SU-DHL-6 (cell line): Measurements from ENCODE around the gene PRKCE.
A peak's percentile ranks its signal among the peaks of the same experiment; 100 is the strongest.

Experiments used
- H2AFZ ChIP-seq: fragments of 200-600 bp; sonication (generic); 2 replicates; pipeline ENCODE4 v1.6.1; 2014; ENCODE audit warnings: low read depth, mild to moderate bottlenecking, moderate library complexity, mixed read lengths, antibody characterized with exemption, low read length; ENCODE audit not compliant: severe bottlenecking
- H3F3A ChIP-seq: fragments of 200-600 bp; shearing (Covaris generic); 2 replicates; pipeline ENCODE4 v1.6.0; 2016; ENCODE audit warnings: antibody characterized with exemption, mild to moderate bottlenecking; ENCODE audit not compliant: insufficient read depth
- H3K27ac ChIP-seq: fragments of 200-600 bp; sonication (generic); 2 replicates; pipeline ENCODE4 v1.5.1; 2016; ENCODE audit warnings: low read depth, mild to moderate bottlenecking, low read length, moderate library complexity, mixed read lengths
- H3K27me3 ChIP-seq: fragments of 200-600 bp; sonication (generic), shearing (Covaris generic); 2 replicates; pipeline ENCODE4 v1.6.0; 2014; ENCODE audit warnings: mild to moderate bottlenecking, low read length
- H3K36me3 ChIP-seq: fragments of 200-600 bp; sonication (generic); 2 replicates; pipeline ENCODE4 v1.6.1; 2014; ENCODE audit warnings: mild to moderate bottlenecking, low read length, mixed read lengths
- H3K4me2 ChIP-seq: fragments of 300-600, 200-600 bp; shearing (Covaris generic), sonication (generic); 2 replicates; pipeline ENCODE4 v1.6.0; 2014; ENCODE audit warnings: low read length, low read depth, mild to moderate bottlenecking; ENCODE audit not compliant: poor library complexity, severe bottlenecking
- H3K4me3 ChIP-seq: fragments of 200-600 bp; sonication (generic); 2 replicates; pipeline ENCODE4 v1.5.1; 2014; ENCODE audit warnings: antibody characterized with exemption, low read length, mild to moderate bottlenecking, mixed read lengths; ENCODE audit not compliant: insufficient read depth, poor library complexity, severe bottlenecking
- H3K79me2 ChIP-seq: fragments of 200-600 bp; sonication (generic); 2 replicates; pipeline ENCODE4 v1.6.1; 2014; ENCODE audit warnings: mild to moderate bottlenecking, low read length, moderate library complexity; ENCODE audit not compliant: insufficient read depth
- H3K9ac ChIP-seq: fragments of 200-600 bp; sonication (generic); 2 replicates; pipeline ENCODE4 v1.7.0; 2014; ENCODE audit warnings: mild to moderate bottlenecking, low read length
- H3K9me2 ChIP-seq: fragments of 200-600 bp; sonication (generic); replicated peaks from 2 replicates; pipeline ENCODE4 v1.6.1; 2014; ENCODE audit warnings: low read length; ENCODE audit not compliant: insufficient read depth
- H3K9me3 ChIP-seq: fragments of 200-600 bp; sonication (generic); 2 replicates; pipeline ENCODE4 v1.6.1; 2014; ENCODE audit warnings: low read length, mixed read lengths; ENCODE audit not compliant: insufficient read depth
- H4K20me1 ChIP-seq: fragments of 200-600 bp; sonication (generic); 2 replicates; pipeline ENCODE4 v1.6.1; 2014; ENCODE audit warnings: low read depth, mild to moderate bottlenecking, antibody characterized with exemption, low read length, moderate library complexity, mixed read lengths
- EZH2phosphoT487 ChIP-seq: fragments of 200-600 bp; sonication (generic), shearing (Covaris generic); conservative IDR thresholded peaks from 2 replicates; pipeline ENCODE4 v1.6.1; 2018; ENCODE audit warnings: mild to moderate bottlenecking, antibody characterized with exemption, low read length, moderate library complexity, mixed read lengths
- TF ChIP-seq, protein P1 (sequence below): fragments of 200-600 bp; sonication (generic); IDR thresholded peaks from one replicate; pipeline ENCODE4 v1.5.1; 2017; ENCODE audit warnings: antibody characterized with exemption, mild to moderate bottlenecking, low read length, moderate library complexity; ENCODE audit not compliant: insufficient read depth, poor library complexity, severe bottlenecking

Gene PRKCE

DNA sequence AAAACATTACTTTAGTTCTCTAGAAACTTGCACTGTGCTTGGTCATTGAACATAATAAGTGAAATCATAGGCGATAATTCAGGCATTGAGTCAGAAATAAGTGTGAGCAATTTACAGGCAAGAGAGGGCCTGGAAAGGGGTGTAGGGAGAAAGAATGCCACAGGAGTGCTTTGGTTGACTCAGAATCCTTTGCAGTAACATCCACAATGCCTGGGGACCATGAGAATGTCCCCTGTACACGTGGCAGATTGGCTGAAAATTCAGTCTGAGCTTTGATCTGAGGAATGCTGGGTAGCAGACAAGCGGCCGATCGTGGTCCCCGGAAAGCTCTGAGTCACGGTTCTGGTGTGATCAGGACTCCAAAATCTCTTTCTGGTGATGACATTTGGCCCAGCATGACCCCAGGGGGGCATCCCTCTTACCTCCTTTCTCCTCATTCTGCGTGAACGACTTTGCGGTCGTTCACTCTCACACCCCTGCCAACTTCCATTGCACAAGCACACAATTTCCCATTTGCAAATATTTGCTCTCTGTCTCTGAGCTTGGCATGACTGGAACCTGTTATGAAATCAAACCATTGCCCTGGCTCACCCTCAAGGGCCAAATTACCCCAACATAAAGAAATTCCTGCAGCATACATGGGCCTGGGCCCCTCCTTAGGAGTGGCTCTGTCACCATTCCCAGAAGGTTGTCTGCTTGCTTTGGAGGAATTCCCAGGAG is 340.7 kb downstream of the PRKCE start:
- Histone ChIP-seq H3K9ac (no peak overlapping the region), H3K4me3 (no peak overlapping the region), H3K4me2 (no peak overlapping the region), H3F3A (no peaks in the 10 kb centered on the region), H3K27me3 (no peaks in the 10 kb centered on the region), H3K9me2 (no peaks in the 10 kb centered on the region), H3K27ac (no peak overlapping the region), H3K79me2 (no peaks in the 10 kb centered on the region), H2AFZ (no peak overlapping the region), H3K36me3 (no peaks in the 10 kb centered on the region), H3K9me3 (no peaks in the 10 kb centered on the region), H4K20me1 (no peaks in the 10 kb centered on the region)
- TF ChIP-seq, protein P1, sequence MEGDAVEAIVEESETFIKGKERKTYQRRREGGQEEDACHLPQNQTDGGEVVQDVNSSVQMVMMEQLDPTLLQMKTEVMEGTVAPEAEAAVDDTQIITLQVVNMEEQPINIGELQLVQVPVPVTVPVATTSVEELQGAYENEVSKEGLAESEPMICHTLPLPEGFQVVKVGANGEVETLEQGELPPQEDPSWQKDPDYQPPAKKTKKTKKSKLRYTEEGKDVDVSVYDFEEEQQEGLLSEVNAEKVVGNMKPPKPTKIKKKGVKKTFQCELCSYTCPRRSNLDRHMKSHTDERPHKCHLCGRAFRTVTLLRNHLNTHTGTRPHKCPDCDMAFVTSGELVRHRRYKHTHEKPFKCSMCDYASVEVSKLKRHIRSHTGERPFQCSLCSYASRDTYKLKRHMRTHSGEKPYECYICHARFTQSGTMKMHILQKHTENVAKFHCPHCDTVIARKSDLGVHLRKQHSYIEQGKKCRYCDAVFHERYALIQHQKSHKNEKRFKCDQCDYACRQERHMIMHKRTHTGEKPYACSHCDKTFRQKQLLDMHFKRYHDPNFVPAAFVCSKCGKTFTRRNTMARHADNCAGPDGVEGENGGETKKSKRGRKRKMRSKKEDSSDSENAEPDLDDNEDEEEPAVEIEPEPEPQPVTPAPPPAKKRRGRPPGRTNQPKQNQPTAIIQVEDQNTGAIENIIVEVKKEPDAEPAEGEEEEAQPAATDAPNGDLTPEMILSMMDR = no peak
- no peak for TF ChIP-seq EZH2phosphoT487

DNA sequence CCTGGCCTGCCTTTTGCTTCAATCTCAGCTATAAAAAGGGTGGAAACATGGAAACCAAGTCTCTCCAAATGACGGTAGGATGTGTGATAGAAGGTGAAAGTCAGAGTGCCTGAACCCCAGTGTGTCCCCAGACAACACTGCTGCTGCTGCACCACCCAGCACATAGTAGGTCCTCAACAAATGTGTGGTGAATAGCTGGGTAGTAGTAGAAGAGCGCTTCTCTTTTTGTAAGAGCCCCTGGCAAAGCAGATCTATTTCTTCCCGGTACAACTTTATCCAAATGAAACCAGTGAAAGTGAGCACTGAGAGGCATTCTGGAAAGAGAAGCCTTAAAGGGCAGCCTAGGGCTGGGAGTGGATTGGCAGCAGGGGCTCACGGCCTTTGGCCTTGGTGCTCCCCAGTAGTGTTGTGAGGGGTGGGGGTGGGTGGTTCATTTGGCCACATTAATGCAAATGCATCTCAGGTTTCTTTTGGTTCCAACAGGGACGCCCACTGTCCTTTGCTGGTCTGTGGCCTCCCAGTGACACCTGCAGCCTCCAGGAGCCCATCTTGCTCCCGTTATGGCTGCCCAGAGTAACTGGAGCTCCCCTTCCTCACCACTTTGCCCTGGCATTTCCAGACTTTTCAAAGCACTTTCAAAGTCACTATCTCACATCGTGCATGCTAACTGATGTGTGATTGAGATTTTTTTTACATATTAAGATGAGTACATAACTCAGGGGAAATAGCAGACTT is 341.4 kb downstream of the PRKCE start:
- Histone ChIP-seq H4K20me1 (no peaks in the 10 kb centered on the region), H3K36me3 (no peaks in the 10 kb centered on the region), H3F3A (no peaks in the 10 kb centered on the region), H3K9me3 (no peaks in the 10 kb centered on the region), H3K27me3 (no peaks in the 10 kb centered on the region), H2AFZ (no peak overlapping the region), H3K4me3 (no peak overlapping the region), H3K27ac (no peak overlapping the region), H3K4me2 (no peak overlapping the region), H3K79me2 (no peaks in the 10 kb centered on the region), H3K9me2 (no peaks in the 10 kb centered on the region), H3K9ac (no peak overlapping the region)
- no peak for TF ChIP-seq EZH2phosphoT487
- TF ChIP-seq, protein P1 = no peak

DNA sequence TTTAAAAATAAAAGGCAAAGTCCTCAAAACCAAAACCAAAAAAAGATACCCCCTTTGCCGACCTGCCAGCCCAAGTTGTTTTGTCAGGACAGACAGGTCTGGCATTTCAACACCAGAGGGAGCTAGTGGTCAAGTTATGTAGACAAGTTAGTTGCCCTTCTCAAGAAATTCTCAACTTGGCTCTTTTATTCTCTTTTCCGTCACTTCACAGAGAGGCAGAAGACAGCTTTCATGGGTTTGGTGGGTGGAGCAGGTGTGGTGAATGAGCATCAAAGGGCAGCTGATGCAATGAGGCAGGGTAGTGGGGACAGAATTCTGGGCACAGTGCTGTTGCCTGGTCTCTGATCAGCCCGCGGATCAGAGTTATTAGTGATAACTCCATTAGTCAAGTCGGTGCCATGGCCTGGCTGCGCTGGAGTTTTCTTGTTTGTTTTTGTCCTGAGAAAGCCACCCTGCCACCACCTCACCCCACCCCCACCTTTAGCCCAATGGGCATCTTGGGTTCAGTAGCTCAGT is 342.1 kb downstream of the PRKCE start:
- no peaks in the 10 kb centered on the region for H3K9me3 ChIP-seq
- no peak overlapping the region for H2AFZ ChIP-seq

More for the DNA sequence above, 342.1 kb downstream of the PRKCE start:
- Histone ChIP-seq H3K27me3 (no peaks in the 10 kb centered on the region), H3K4me3 (no peak overlapping the region), H3K9me2 (no peaks in the 10 kb centered on the region), H3K9ac (no peak overlapping the region), H3K27ac (no peak overlapping the region), H3F3A (no peaks in the 10 kb centered on the region), H3K36me3 (no peaks in the 10 kb centered on the region), H3K79me2 (no peaks in the 10 kb centered on the region), H3K4me2 (no peak overlapping the region), H4K20me1 (no peaks in the 10 kb centered on the region)
- no peak for TF ChIP-seq EZH2phosphoT487
- TF ChIP-seq, protein P1 = peak; percentile 55
